ENCODE results near the gene GPR149.

GPR149 gene

DNA sequence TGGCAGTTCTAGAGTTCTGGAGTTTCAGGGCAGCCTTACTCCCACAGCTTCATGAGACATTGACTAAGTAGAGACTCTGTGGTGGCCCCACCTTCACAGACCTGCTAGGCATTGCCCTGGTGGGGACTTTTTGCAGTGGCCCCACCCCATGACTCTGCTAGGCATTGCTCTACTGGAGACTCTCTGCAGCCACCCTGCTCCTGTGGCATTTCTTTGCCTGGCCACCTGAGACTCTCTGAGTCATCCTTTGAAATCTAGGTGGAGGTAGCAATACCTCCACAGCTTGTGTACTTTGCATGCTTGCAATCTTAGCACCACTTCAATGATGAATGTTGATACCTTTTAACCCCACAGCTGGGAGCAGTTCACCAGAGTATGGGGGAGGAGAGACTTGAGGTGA is 65.1 kb downstream of the GPR149 start:
- no peak for TF ChIP-seq CTCF (IDR thresholded peaks at IDR 0.05)
- H3K27ac ChIP-seq = no peak overlapping the region
- no peak overlapping the region for H3K4me3 ChIP-seq (ENCODE audit: low read depth in 1 of 2, low read length in 1 of 2)
- H3K4me1 ChIP-seq (ENCODE audit: control insufficient read depth in 1 of 2, insufficient read depth in 1 of 2, low read depth in 1 of 2, low read length in 1 of 2) = no peaks in the 10 kb centered on the region
- H3K36me3 ChIP-seq = no peaks in the 10 kb centered on the region
- no peaks in the 10 kb centered on the region for H3K27me3 ChIP-seq
- no peaks in the 10 kb centered on the region for H3K9me3 ChIP-seq

DNA sequence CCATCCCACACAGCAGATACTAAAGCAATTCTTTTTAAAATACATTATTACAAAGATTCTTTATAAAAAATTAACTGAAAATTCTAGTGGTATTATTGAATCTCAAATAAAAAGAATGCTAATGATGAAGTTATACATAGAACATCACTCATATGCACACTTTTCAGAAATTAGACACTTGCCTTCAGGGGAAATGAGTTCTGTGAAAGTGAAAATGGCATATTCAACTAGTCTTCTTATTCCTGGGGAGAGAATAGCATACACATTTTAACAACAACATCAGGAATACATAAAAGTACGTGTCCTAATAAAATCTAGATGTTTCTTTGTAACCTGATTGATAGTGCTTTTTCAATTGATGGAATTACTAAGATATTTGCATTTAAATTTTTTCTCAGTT is 68.9 kb downstream of the GPR149 start:
- no peak for TF ChIP-seq CTCF (IDR thresholded peaks at IDR 0.05)

GRCh38 chr3:154356009-154356408 is 74.0 kb downstream of the GPR149 start:
- Histone ChIP-seq H3K4me1 (ENCODE audit: control insufficient read depth in 1 of 2, insufficient read depth in 1 of 2, low read depth in 1 of 2, low read length in 1 of 2) (no peaks in the 10 kb centered on the region), H3K27me3 (no peaks in the 10 kb centered on the region), H3K4me3 (ENCODE audit: low read depth in 1 of 2, low read length in 1 of 2) (no peak overlapping the region), H3K36me3 (no peaks in the 10 kb centered on the region), H3K27ac (no peak overlapping the region), H3K9me3 (no peaks in the 10 kb centered on the region)
- TF ChIP-seq CTCF (IDR thresholded peaks at IDR 0.05) = no peak

More for the DNA sequence above, 68.9 kb downstream of the GPR149 start:
- H3K27ac ChIP-seq = no peak overlapping the region
- H3K4me1 ChIP-seq (ENCODE audit: control insufficient read depth in 1 of 2, insufficient read depth in 1 of 2, low read depth in 1 of 2, low read length in 1 of 2) = no peaks in the 10 kb centered on the region
- H3K4me3 ChIP-seq (ENCODE audit: low read depth in 1 of 2, low read length in 1 of 2) = no peak overlapping the region
- H3K27me3 ChIP-seq = no peaks in the 10 kb centered on the region
- H3K36me3 ChIP-seq = no peaks in the 10 kb centered on the region
- no peaks in the 10 kb centered on the region for H3K9me3 ChIP-seq

- H3K9me3 ChIP-seq = no peaks in the 10 kb centered on the region
- no peaks in the 10 kb centered on the region for H3K36me3 ChIP-seq
- H3K4me1 ChIP-seq (ENCODE audit: control insufficient read depth in 1 of 2, insufficient read depth in 1 of 2, low read depth in 1 of 2, low read length in 1 of 2) = no peaks in the 10 kb centered on the region
- H3K4me3 ChIP-seq (ENCODE audit: low read depth in 1 of 2, low read length in 1 of 2) = no peak overlapping the region
- H3K27me3 ChIP-seq = peaks cover 3% of the 10 kb centered on the region
- no peak for TF ChIP-seq CTCF (IDR thresholded peaks at IDR 0.05)
- no peak overlapping the region for H3K27ac ChIP-seq
Measured at GRCh38 chr3:154349223-154349622, 80.8 kb downstream of the GPR149 start.

GRCh38 chr3:154345422-154346122 is 84.4 kb downstream of the GPR149 start:
- H3K4me3 ChIP-seq (ENCODE audit: low read depth in 1 of 2, low read length in 1 of 2) = no peak overlapping the region
- H3K27ac ChIP-seq = no peak overlapping the region
- H3K4me1 ChIP-seq (ENCODE audit: control insufficient read depth in 1 of 2, insufficient read depth in 1 of 2, low read depth in 1 of 2, low read length in 1 of 2) = no peaks in the 10 kb centered on the region
- no peaks in the 10 kb centered on the region for H3K9me3 ChIP-seq
- TF ChIP-seq CTCF (IDR thresholded peaks at IDR 0.05) = no peak
- H3K27me3 ChIP-seq = no peaks in the 10 kb centered on the region
- H3K36me3 ChIP-seq = no peaks in the 10 kb centered on the region
